ENCODE results near the gene PSMB5.

PSMB5 gene

GRCh38 chr14:23058654-23059504, 24.2 kb upstream of the PSMB5 start:
- DNase-seq: no peak

DNA sequence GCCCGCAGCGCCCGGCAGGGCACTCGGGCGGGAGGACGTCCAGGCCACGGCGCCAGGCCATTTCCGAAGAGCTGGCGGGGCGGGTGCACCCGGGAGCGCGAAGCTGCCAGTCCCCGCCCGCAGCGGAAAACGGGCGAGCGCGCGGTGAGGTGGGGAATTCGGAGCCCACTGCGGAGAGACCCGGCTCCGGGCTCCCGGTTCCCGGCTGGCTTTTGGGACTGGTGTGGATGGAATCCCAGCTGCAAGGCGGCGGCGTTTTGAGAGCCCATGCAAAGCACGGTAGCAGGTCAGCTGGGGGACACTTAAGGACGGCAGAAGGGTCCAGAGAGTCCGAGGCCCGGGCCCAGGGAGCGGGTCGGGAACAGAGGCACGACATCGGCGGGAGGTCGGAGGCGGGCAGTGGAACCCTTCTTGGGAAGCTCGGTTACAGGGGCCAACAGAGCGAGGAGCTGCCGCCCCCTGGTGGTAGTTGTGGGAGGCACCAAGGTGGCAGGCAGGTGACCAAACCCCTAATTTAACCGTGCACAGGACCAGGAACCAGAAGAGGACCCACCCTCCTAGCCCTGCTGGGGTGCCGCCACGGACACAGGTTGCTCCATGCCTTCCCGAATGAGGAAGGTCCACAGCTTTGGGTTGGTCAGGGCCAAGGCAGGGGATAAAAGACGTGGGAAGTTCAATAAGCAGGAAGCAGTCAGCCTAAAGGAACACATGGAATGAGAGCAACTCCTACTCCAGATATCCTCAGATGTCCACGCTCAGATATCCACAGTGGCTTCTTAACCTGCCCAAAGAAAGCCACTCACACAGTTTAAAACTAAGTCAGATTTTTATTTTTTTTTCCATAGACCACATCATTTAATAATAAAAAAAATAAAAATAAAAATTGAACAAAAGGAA, 23.3 kb upstream of the PSMB5 start:
- peak; percentile 87 for DNase-seq

DNA sequence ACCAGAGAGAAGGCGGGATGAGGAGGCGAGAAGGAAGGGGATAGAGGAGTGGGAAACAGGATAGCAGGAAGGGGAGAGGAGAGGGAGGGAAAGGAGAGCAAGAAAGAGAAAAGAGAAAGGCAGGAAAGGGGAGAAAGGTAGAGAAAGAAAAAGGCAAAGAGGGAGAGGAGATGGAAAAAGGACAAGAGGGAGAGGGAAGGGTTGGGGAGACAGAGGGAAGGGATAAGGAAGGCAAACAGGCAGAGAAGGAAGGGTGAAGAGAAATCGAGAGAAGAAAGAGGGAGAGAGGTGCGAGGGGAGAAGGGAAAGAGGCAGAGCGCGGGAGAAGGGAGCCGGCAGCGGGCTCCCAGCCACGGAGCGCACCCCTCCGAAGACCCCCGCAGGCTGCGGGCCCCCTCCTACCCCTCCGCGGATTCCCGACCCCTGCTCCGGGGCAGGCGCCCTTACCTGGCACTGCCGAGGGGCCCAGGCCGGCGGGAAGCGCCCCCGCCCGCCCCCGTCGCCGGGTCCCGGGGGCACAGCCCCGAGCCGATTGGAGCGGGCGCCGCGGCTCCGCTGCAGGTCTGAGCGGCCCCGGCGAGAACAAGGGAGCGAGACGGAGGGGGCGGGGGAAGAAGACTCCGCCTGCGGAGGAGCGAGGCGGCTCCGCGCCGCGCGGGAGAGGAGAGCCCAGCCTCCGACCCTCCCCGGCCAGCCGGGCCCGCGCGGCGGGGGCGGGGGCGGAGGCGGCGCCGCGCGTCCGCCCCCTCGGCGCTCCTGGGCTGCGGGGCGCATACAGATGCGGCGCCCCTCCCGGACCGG, 22.5 kb upstream of the PSMB5 start, which contains the start of gene CDH24:
Gene CDH24 (minus strand): TSS at position 565 of the 801 bp plus-strand sequence. CDS start 1,787 bp downstream, outside the sequence.
- DNase-seq: peak; percentile 64

- DNase-seq: peak; percentile 63
Measured at GRCh38 chr14:23056145-23056955, 21.6 kb upstream of the PSMB5 start.

GRCh38 chr14:23055621-23056144, 21.0 kb upstream of the PSMB5 start:
- DNase-seq: no peak

DNA sequence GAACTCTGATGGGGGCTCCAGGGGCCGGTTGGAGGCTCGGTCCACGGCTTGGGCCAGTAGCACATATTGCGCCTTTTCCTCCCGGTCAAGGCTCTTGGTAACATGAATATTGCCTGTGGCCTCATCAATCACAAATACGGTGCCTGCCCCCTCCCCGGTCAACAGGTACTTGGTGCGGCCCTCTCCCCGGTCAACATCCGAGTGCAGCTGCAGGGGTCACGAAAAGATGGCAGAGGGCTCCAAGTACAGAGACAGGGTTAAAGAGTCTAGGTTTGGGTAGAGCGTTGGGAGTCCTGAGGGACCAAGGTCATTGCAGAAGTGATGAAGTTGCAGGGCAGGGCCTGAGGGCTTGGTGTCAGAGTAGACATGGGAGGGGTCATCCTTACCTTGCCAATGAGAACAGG, 20.4 kb upstream of the PSMB5 start:
- no peak for DNase-seq

- peak; percentile 21 for DNase-seq
Measured at GRCh38 chr14:23054000-23054811, 19.5 kb upstream of the PSMB5 start.

GRCh38 chr14:23053426-23053825, 18.7 kb upstream of the PSMB5 start:
- no peak for DNase-seq

GRCh38 chr14:23052671-23053070, 18.0 kb upstream of the PSMB5 start:
- DNase-seq: no peak

GRCh38 chr14:23052182-23052623, 17.5 kb upstream of the PSMB5 start:
- no peak for DNase-seq

DNA sequence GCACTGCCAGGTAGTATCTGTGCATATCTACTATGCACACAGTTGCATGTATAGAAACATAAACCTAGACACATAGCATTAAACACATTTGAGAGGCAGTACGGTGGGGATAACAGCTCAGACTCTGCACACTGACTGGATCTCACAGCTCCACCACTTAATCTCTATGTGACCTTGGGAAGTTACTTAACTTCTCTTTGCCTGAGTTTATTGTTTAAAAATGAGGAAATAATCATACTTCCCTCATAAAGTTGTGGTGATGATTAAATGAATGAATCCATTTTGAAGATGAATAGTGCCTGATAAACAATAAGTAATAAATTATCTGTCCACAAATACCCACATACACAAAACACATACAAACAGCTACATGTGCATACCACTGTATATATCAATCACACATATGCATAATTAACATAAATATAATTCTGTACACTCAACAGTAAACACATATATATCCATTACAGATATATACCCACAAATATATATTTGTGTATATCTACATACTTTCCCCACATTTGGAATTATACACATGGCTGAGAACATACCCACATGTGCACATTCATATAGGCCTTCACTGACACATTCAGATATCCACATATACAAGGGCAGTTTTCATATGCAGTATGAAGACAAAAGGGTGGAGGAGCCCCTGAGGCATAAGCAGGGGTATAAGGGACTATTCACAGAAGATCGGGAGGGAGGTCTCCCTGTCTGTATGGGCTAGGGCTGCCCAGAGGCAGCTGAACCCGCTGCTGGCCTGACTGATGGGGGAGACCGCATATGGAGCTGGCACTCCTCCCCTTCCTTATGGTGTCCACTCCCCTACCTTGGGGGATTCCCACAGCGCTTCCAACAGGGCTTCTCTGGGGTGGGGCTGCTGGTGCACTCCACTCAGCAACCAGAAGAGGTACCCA, 16.7 kb upstream of the PSMB5 start:
- DNase-seq: no peak

DNA sequence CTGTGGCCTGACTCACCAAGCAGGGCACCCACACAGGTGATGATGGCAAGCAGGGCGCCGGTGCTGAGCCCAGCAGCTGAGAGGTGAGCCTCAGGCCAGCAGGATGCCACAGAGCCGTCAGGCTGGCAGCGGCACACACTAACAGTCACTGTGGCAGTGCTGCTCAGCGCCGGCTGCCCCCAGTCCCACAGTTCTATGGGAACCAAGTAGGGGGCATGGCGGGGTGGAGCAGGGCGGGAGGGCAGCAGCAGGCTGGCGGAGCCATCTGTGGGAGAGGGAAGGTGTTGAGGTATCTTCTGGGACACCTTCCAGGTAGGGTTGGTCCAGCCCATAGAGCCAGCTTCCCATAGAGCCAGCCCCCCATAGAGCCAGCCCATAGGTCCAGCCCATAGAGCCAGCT, 14.3 kb upstream of the PSMB5 start:
- DNase-seq: no peak

GRCh38 chr14:23047751-23048693, 13.3 kb upstream of the PSMB5 start:
- DNase-seq: no peak

DNA sequence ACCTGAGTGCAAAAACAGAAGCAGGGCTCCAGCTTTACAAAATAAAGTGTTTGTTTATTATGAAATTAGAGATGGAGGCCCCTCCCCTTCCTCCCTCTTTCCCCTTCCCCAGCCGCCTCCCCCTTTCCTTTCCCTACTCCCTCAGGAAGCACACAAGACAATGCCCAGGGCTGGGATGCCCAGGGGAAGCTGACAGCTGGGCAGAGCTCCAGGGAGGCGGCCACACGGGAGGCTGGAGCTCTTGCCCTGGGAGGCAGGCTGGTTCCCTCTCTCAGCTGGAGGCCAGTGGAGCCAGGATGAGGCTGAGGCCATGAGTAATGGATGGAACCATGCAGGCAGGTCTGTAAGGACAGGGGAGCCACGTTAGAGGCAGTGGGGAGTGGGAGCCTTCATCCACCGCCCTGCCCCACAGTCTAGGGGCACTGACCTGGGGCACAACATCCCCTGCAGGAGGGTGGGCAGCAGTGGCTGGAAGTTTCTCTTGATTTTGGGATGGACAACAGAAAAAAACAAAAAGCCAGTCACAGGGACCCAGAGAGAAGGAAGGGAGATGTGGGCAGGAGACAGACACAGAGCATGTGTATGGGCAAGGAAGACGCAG, 12.4 kb upstream of the PSMB5 start:
- no peak for DNase-seq

- no peak for DNase-seq
Measured at GRCh38 chr14:23045419-23046357, 11.0 kb upstream of the PSMB5 start.

DNA sequence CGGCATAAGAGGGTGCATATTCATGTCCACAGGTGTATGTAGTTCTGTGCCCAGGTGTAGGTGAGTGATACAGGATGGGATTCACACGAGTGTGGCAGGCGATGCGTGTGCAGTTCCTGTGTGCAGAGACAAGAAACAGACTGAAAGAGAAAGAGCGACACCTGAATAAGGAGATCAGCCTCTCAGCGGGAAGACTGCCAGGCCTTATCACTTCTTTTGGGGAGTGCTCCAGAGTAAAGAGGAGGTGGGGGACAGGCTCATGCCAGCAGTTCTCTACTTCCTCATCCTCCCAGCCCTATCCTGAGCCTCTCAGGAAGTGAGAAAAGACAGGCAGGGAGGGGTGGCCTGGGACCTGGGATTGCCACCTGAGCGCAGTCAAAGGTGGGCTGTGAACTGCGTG, 10.1 kb upstream of the PSMB5 start:
- no peak for DNase-seq

- DNase-seq: no peak
Measured at GRCh38 chr14:23043754-23044153, 9.1 kb upstream of the PSMB5 start.

Data from stimulated activated CD4-positive, alpha-beta T cell treated with anti-CD3 and anti-CD28 coated beads, Interleukin-12 subunit alpha, Interleukin-12 subunit beta, amount 100 ng/mL, for 4 hours (primary cell).